ENCODE data around the gene CA9. TPM values are rescaled to one million over a fixed set of nuclear protein-coding genes. Genes with fewer than 3 reads are reported as not detected.

The CA9 gene
- total and polyA plus RNA-seq, 2 donors (not counting 3 experiments of a cell fraction or from before 2014, with no cell fraction given) = 0.18 TPM; not detected in 1

DNA sequence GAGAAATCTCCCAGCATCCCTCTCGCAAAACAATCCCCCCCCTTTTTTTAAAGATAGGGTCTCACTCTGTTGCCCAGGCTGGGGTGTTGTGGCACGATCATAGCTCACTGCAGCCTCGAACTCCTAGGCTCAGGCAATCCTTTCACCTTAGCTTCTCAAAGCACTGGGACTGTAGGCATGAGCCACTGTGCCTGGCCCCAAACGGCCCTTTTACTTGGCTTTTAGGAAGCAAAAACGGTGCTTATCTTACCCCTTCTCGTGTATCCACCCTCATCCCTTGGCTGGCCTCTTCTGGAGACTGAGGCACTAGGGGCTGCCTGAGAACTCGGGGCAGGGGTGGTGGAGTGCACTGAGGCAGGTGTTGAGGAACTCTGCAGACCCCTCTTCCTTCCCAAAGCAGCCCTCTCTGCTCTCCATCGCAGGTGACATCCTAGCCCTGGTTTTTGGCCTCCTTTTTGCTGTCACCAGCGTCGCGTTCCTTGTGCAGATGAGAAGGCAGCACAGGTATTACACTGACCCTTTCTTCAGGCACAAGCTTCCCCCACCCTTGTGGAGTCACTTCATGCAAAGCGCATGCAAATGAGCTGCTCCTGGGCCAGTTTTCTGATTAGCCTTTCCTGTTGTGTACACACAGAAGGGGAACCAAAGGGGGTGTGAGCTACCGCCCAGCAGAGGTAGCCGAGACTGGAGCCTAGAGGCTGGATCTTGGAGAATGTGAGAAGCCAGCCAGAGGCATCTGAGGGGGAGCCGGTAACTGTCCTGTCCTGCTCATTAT, 6.8 kb downstream of the CA9 start:
- no peak overlapping the region for H3K4me3 ChIP-seq (replicated peaks in 1 of 3; ENCODE audit: insufficient read depth in 1 of 3, low read depth in 1 of 3, low read length in 3 of 3)
- H3K36me3 ChIP-seq (ENCODE audit: control insufficient read depth in 2 of 2, extremely low read depth in 1 of 2, insufficient read depth in 2 of 2, low read length in 2 of 2) = peaks cover 8 to 22% of the 10 kb centered on the region in 2 experiments
- H4K20me1 ChIP-seq (replicated peaks; ENCODE audit: control insufficient read depth, extremely low read depth, insufficient read depth, low read length) = no peaks in the 10 kb centered on the region
- FAIRE-seq (no peak), DNase-seq (ENCODE audit: low read depth, low spot score) (no peak)
- dilution Hi-C loops (cut with MboI; ENCODE audit: extremely low pct_ligation_motif_present, low sequenced_read_pairs) (no loop called here), intact Hi-C loops (cut with micrococcal nuclease) (no loop called here)
- no peaks in the 10 kb centered on the region for H3K79me2 ChIP-seq (ENCODE audit: control insufficient read depth, insufficient read depth, low read length)
- no peak overlapping the region for H3K27ac ChIP-seq (ENCODE audit: insufficient read depth, low read depth, low read length)
- ChIA-PET CTCF (interaction anchor here (0.6 to 1.8 kb wide), 5 partner anchors 8 to 77 kb away, joined by 3 to 9 read pairs (median 3); partner anchors contain the start of gene ARHGEF39), POLR2A (interaction anchor here (1.1 kb wide), 1 partner anchor 10 kb away, joined by 4 read pairs; no protein-coding TSS in a partner anchor)
- no TSS peak for BruUV-seq (replicated peaks)
- TF ChIP-seq GATA2 (IDR thresholded peaks at IDR 0.05; ENCODE audit: insufficient read depth, insufficient read length, low read depth, low read length) = no peak
- TF ChIP-seq JUN (IDR thresholded peaks at IDR 0.05; ENCODE audit: borderline replicate concordance, insufficient read depth, insufficient read length, low read depth) = no peak
- TF ChIP-seq, protein P1, sequence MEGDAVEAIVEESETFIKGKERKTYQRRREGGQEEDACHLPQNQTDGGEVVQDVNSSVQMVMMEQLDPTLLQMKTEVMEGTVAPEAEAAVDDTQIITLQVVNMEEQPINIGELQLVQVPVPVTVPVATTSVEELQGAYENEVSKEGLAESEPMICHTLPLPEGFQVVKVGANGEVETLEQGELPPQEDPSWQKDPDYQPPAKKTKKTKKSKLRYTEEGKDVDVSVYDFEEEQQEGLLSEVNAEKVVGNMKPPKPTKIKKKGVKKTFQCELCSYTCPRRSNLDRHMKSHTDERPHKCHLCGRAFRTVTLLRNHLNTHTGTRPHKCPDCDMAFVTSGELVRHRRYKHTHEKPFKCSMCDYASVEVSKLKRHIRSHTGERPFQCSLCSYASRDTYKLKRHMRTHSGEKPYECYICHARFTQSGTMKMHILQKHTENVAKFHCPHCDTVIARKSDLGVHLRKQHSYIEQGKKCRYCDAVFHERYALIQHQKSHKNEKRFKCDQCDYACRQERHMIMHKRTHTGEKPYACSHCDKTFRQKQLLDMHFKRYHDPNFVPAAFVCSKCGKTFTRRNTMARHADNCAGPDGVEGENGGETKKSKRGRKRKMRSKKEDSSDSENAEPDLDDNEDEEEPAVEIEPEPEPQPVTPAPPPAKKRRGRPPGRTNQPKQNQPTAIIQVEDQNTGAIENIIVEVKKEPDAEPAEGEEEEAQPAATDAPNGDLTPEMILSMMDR (IDR thresholded peaks at IDR 0.05; ENCODE audit: extremely low read depth in 1 of 2, insufficient read depth in 1 of 2, low read depth in 1 of 2, low read length in 2 of 2) = no peak
- TF ChIP-seq, protein P2, sequence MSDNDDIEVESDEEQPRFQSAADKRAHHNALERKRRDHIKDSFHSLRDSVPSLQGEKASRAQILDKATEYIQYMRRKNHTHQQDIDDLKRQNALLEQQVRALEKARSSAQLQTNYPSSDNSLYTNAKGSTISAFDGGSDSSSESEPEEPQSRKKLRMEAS (IDR thresholded peaks at IDR 0.05; ENCODE audit: insufficient read depth, insufficient read length) = no peak
- no peak for TF ChIP-seq MYC (IDR thresholded peaks at IDR 0.05; ENCODE audit: low read depth, low read length)
- TF ChIP-seq POLR2AphosphoS5 (IDR thresholded peaks at IDR 0.05; ENCODE audit: insufficient read depth, low read depth, low read length) = no peak
- no peak for TF ChIP-seq FOS (IDR thresholded peaks at IDR 0.05; ENCODE audit: borderline replicate concordance, insufficient read depth, low read length)
- TF ChIP-seq EZH2 (IDR thresholded peaks at IDR 0.05; ENCODE audit: borderline replicate concordance, low read depth, low read length, severe bottlenecking) = no peak
- no peak for TF ChIP-seq POLR2A (IDR thresholded peaks at IDR 0.05; ENCODE audit: low read depth, low read length)
- no peaks in the 10 kb centered on the region for H3K9me1 ChIP-seq (replicated peaks; ENCODE audit: control insufficient read depth, extremely low read depth, insufficient read depth, low read length)
- H2AFZ ChIP-seq (ENCODE audit: low read depth, low read length) = no peak overlapping the region
- H3K27me3 ChIP-seq (ENCODE audit: control insufficient read depth in 2 of 2, insufficient read depth in 2 of 2, low read length in 2 of 2) = no peaks in the 10 kb centered on the region
- H3K9ac ChIP-seq (replicated peaks; ENCODE audit: extremely low read depth, insufficient read depth, low read length) = no peak overlapping the region
- H3K4me2 ChIP-seq (ENCODE audit: insufficient read depth, low read length) = no peak overlapping the region
- no peaks in the 10 kb centered on the region for H3K9me3 ChIP-seq (replicated peaks; ENCODE audit: control insufficient read depth, insufficient read depth, low read length)
- peaks cover 5% of the 10 kb centered on the region for H3K4me1 ChIP-seq (ENCODE audit: control insufficient read depth, extremely low read depth, insufficient read depth, low read length)
